HG02938 (cell line): Measurements from ENCODE around the gene RAPGEF5.
A peak's percentile ranks its signal among the peaks of the same experiment; 100 is the strongest.

ENCODE experiments used
- ATAC-seq: cut with Tn5 transposase; IDR thresholded peaks from one replicate; pipeline ENCODE4 v1.9.1; 2021; ENCODE audit warnings: mild to moderate bottlenecking, moderate library complexity; ENCODE audit not compliant: unreplicated experiment

RAPGEF5 gene

DNA sequence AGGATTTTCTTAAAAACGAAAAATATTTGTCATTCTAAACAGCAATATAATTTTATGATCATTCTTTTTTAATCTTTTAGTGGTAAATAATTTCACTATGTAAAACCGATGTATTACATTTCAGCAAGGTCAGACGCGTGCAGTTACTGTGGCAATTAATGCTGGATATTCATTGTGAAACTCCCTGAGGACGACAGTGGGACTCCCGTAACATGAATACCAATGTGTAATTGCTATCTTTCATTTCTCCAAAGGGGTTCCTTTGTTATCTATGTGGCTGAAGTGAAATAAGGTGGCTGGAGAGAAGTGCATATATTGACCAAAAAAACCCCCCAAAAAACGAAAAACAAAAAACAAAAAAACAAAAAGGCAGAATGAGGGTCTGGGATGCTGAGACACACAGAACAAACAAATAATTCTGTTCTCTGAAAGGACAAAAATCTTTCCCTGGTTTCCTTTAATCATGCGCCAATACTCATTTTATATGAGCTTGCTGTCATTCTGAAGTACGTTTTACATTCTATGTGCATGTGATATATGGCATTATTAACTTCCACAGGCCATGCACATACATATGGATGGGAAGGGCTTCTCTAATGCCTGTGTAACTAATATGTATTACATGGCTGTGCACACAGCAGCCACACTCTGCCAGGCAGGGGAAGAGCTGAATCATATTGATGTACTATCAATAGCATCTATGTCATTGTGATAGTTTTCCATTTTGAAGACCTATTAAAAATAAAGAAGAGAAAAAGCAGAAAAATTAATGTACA, 161.4 kb downstream of the RAPGEF5 start:
- no peak for ATAC-seq

- no peak for ATAC-seq
These were observed 162.2 kb downstream of the RAPGEF5 start for GRCh38 chr7:22194658-22195273.

- no peak for ATAC-seq
These were observed 163.4 kb downstream of the RAPGEF5 start for GRCh38 chr7:22193450-22193983.

- no peak for ATAC-seq
These were observed 164.2 kb downstream of the RAPGEF5 start for GRCh38 chr7:22192801-22193200.

DNA sequence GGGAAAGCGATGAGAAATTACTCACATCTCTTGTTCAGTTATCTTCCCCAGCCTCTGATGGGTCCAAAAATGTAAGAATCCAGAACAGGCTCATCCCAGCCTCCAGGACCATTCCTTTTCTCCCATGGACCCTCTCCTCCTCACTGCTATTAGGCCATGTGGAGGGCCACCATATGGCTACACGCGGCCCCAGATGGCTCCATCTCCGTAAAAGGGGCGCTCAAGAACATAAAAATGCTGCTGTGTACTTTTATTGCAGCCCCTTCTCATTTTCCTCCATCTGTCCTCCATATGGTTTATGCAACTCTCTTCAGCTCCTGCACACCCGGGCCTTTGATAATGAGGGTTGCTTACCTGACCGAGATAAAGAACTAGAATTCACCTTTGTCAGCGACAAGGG, 166.2 kb downstream of the RAPGEF5 start:
- no peak for ATAC-seq

GRCh38 chr7:22189741-22190140, 167.2 kb downstream of the RAPGEF5 start:
- no peak for ATAC-seq

GRCh38 chr7:22189230-22189629, 167.7 kb downstream of the RAPGEF5 start:
- ATAC-seq, result no peak

DNA sequence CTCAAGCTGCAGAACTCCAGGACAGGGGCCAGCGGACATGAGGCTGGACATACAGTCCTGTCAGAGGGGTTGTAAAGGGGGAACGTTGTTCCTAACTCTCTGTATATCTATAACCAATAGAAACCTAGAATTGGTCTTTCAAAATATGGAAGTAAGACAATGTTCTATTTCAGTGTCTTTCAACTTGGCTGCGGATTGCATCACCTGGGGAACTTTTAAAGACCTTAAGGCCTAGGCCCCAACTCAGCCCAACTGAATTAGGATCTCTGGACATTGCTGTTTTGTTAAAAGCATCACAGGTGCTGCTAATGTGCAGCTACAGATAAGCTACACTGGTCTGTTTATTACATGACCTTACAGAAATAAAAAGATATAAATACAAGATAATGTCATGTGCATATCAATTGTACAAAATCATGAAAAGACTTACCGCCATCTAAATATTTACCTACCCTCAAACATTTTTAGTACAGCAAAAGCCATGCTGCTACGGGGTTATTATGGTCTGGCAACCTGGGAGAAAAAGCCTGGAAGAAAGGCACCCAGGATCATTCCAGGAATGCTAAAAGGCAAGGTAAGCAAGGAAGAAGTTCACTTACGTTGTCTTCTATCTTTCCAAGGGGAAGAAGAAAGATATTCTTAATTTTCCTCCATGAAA, 169.1 kb downstream of the RAPGEF5 start:
- ATAC-seq, result no peak

DNA sequence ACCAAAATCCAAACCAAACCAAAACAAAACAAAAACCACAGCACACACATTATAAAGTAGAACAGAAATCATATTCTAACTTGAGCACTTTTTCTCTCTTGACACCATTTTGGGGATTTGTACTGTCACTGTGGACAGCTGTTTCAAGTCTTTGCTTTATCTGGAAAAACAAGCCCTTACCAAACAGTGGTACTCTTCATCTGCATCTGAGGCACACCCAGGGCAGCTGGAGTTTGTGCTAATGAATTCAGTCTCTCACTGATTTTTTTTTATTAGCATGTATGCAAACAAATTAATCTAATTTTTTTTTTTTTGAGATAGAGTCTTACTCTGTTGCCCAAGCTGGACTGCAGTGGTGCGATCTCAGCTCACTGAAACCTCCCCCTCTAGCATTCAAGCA, 171.4 kb downstream of the RAPGEF5 start:
- no peak for ATAC-seq

GRCh38 chr7:22184549-22185199, 172.3 kb downstream of the RAPGEF5 start:
- no peak for ATAC-seq

GRCh38 chr7:22183522-22184280, 173.3 kb downstream of the RAPGEF5 start:
- ATAC-seq, result no peak

- ATAC-seq, result no peak
These were observed 174.8 kb downstream of the RAPGEF5 start for GRCh38 chr7:22182149-22182548.

DNA sequence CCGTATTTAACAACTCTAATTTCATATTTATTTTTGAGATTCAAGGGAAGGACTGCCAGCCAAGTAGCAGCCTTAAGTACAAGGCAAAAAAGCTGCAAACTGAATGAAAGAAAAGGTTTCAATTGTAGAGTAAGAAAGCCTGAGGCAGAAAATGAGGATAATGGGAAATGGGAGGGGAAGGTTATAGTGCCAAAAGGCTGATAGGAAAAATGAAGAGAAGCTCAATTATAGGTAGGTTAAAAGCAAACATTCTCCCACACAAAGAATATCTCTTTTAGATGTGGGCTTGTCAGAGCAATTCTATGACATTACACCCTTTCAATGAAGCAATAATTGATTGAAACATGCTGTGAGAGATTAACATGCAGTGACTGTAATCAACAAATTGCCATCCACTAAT, 175.3 kb downstream of the RAPGEF5 start:
- ATAC-seq, result no peak

GRCh38 chr7:22179442-22179879, 177.5 kb downstream of the RAPGEF5 start:
- ATAC-seq, result no peak

GRCh38 chr7:22178735-22179134, 178.2 kb downstream of the RAPGEF5 start:
- ATAC-seq, result no peak

GRCh38 chr7:22176791-22177412, 180.1 kb downstream of the RAPGEF5 start:
- ATAC-seq, result no peak

DNA sequence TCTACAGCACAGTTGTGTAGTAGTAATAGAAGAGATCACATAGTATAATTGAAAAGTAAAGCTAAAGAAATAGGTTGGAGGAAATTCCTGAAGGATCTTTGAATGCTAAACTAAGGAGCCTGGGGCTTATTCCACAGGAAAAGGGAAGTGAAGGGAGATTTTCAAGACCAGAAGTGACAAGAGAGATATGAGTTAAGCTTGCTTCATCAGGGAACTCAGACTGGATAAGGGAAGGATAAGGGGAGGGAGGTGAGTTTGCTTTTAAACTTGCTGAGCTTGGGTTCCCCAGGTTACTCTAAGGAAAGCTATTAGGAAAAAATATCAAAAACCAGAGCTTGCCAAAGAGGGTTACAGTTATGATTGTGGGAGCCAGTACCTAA, 182.4 kb downstream of the RAPGEF5 start:
- no peak for ATAC-seq

GRCh38 chr7:22173685-22174573, 183.0 kb downstream of the RAPGEF5 start:
- peak; percentile 87 for ATAC-seq

GRCh38 chr7:22168129-22168634, 188.8 kb downstream of the RAPGEF5 start:
- no peak for ATAC-seq
